Hematopoietic multipotent progenitor cell treated with erythropoietin and hydrocortisone succinate and interleukin-3 and kit ligand, for 8 days (in vitro differentiated cells): ENCODE data around the gene SLC35A4.
"Not testable (repeated sequence)": the region's sequence is repeated elsewhere in the genome, so short reads cannot be mapped to it uniquely, and the experiment has no call there.

ENCODE experiments used
- DNase-seq: peaks from one replicate; pipeline ENCODE4 v3.0.0-alpha.2; 2015

The SLC35A4 gene

DNA sequence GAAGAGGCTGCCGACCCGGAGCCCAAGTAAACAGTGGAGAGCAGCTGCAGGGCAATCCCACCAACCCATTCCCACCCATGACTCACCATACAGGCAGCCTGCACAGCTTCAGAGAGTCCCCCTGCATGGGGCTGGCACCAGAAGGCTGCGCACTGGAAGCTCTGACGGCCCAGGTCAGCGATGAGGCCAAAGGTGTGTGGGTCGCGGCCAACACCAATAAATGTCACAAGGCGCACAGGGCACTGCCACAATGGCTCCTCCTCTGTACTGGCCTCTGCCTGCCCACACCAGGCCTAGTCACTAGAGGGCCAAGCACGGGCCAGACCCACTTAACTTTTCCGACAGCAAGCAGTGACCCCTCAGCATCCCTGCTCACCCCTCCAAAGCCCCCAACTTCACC, 4.4 kb upstream of the SLC35A4 start:
- DNase-seq, result no peak

DNA sequence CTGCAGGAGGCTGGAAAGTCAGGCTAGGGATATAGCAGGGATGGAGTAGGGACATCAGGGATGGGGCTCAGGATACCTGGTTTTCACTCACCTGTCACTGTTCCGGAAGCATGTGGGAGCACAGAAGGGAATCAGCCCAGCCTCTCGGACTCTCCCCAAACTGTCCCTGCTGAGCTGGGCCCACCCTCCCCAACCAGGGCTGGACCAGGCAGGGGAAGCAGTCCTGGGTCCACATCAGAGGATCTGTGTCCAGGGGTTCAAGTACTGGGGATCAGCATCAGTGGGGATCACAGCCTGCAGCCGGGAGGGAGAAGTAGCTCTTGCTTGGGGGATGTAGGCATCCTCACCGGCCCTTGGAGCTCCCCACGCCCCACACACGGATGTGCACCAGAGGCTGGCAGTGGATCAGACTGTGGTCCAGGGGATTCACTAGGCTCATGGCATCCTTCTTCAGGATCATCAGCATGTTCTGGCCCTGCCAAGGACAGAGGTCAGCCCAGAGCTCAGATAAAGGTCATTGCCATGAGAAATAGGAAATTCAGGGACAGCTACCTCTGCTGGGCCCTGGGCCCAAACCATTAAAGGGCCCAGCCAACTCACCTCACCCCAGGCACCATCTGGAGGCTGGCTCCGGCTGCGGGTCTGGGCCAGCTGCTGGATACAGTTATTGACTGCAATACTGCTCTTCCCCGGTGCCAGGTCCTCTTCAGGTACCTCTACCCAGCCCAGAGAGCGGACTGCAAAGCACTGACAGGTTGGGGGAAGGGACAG, 2.7 kb upstream of the SLC35A4 start:
- DNase-seq, result no peak

GRCh38 chr5:140563596-140563995, 1.0 kb upstream of the SLC35A4 start:
- no peak for DNase-seq

DNA sequence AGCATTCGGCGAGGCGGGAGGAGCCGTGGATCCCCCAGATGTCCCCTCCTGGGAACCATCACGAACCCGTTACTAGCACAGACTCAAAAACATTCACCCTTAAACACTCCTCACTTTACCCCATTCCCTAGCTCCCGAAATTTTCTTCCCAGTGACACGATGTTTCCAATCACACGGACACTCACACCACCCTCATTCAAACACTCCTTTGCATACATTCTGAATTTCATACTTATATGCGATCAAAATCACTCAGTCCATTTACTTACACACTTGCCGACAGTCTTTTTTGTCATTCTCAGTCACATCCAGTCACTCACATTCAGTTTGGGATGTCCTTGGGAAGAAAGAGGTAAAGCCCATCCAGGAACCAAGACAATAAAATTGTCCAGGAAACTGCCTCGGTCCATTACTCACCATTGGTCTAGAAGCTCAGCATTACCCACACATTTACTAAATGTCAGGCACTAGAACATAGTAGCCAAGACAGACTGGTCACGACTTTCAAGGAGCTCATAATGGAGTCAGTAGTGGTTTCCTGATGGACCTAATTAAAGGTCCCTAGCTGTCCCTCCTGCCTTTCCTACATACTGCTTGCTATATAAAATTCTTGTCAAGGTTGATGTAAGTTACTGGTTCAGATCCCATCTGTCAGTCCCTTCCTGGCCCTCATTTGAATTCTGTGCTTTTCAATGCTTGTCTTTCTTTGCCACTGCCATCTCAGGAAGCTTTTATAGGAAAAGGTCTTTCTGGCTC, 574 bp downstream of the SLC35A4 start:
- DNase-seq, result no peak

GRCh38 chr5:140565780-140566095, 1.1 kb downstream of the SLC35A4 start:
- DNase-seq, result no peak

GRCh38 chr5:140566665-140567064, 2.0 kb downstream of the SLC35A4 start:
- DNase-seq, result peak; percentile 21

- DNase-seq, result no peak
Measured at GRCh38 chr5:140567136-140567818, 2.6 kb downstream of the SLC35A4 start.

- DNase-seq, result no peak
Measured at GRCh38 chr5:140567871-140568270, 3.2 kb downstream of the SLC35A4 start.

- no peak for DNase-seq
Measured at GRCh38 chr5:140568443-140569063, 3.9 kb downstream of the SLC35A4 start.

- DNase-seq, result no peak
Measured at GRCh38 chr5:140569197-140569596, 4.6 kb downstream of the SLC35A4 start.

DNA sequence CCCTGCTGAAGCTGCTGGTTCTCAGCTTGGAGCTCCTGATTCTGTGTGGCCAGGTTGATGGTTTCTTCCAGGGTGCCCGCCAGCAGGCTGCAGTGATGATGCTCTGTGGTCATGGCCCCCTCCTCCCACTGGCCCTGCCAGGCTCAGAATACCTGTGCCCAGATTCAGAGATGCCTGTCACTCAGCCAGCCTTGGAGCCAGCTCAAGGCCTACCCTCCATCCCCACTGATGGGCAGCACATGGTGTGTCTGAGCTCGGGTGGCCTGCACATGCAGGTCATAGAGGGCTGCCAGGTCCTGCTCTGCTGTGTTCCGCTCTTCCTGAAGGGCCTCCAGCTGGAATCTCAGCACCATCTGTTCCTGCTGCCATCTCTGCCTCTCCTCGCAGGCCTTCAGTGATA, 5.4 kb downstream of the SLC35A4 start:
- DNase-seq, result no peak

- DNase-seq, result no peak
Measured at GRCh38 chr5:140570488-140570887, 5.9 kb downstream of the SLC35A4 start.

DNA sequence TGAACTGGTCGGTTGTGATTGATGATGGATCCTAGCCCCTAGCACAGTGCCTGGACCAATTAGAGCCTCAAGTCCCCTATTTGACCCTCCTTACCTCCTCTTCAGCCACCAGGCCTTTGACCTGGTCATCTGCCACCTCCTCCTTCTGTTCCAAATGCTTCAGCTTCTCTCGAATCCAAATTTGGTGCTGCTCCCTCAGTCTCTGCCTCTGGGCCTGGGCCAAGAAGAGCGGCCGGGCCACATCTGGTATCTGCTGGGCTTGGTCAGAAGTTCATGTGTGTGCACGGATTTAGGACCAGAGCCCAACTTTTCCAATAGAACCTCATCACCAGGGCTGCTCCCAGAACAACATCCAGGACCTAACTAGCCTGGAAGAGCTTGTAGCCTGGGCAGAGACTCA, 6.5 kb downstream of the SLC35A4 start:
- DNase-seq, result no peak

DNA sequence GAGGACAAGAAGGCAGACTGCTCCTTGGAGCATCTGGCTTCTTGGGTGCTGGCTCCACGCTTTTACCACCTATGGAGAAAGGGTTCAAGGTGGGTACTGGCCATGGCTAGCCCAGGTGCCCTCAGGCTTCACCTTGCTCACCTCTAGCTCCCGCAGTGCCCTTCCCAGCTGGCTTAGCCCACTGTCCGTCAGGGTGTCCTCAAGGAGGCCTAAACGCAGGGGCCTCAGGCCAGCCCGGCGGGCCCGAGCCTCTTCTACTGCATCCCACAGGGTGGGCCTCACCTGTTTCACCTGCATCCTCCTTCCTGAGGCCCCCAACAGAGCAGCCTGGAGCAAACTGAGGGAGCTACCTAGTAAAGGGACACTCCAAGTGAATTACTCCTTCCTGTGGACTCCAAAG, 9.1 kb downstream of the SLC35A4 start:
- DNase-seq, result no peak

GRCh38 chr5:140574165-140574564, 9.5 kb downstream of the SLC35A4 start:
- DNase-seq, result no peak

DNA sequence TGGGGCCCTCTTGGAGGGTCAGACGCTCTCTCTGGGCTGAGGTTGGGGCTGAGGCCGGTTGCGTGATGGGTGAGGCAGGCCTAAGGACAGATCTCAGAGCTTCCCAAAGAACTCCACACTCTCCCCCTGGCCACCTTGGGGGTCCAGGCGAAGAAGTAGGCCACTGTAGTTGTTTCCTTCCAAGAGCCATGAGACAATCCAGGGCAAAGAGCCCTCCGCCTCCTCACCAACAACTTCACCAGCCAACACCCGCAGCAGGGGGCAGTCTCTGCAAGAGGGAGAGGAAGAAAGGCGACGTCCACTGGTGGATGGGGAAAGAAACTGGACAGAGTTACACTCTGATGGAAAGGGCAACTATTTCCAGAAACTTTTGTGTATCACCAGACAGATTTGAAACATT, 10.7 kb downstream of the SLC35A4 start:
- peak; percentile 53 for DNase-seq

DNA sequence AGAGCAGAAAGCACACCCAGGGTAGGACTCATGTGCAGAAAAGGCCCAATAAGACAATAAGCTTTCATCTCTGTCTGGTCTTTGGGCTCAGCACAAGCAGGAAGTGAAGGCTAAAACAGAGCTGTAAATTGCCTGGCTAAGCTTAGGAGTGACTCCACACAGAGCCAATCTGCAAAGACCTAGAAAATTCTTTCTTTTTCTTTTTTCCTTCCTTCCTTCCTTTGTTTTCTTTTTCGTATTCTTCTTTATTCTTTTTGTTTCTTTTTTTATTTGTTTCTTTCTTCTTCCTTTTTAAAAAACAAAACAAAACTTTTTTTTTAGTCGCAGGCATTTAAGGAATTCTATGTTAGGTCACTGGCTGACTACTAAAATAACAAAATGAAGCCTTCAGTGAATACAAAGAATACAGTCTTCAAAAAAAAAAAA, 12.2 kb downstream of the SLC35A4 start:
- DNase-seq, result no peak

DNA sequence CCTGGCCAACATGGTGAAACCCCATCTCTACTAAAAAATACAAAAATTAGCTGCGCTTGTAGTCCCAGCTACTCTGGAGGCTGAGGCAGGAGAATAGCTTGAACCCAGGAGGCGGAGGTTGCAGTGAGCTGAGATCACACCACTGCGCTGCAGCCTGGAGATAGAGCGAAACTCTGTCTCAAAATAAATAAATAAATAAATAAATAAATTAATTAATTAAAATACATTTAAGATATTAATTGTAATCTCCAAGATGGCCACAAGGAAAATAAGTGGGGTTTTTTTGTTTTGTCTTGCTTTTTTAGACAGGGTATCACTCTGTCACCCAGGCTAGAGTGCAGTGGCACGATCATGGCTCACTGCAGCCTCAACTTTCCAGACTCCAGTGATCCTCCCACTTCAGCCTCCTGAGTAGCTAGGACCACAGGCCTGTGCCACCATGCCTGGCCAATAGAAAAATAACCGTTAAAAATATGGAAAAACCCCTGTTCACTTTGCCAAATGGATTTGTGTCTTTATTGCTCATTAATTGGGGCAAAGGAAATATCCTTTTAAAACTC, 14.6 kb downstream of the SLC35A4 start:
- DNase-seq, result not testable (repeated sequence)

- DNase-seq, result no peak
Measured at GRCh38 chr5:140587495-140587894, 22.9 kb downstream of the SLC35A4 start.

DNA sequence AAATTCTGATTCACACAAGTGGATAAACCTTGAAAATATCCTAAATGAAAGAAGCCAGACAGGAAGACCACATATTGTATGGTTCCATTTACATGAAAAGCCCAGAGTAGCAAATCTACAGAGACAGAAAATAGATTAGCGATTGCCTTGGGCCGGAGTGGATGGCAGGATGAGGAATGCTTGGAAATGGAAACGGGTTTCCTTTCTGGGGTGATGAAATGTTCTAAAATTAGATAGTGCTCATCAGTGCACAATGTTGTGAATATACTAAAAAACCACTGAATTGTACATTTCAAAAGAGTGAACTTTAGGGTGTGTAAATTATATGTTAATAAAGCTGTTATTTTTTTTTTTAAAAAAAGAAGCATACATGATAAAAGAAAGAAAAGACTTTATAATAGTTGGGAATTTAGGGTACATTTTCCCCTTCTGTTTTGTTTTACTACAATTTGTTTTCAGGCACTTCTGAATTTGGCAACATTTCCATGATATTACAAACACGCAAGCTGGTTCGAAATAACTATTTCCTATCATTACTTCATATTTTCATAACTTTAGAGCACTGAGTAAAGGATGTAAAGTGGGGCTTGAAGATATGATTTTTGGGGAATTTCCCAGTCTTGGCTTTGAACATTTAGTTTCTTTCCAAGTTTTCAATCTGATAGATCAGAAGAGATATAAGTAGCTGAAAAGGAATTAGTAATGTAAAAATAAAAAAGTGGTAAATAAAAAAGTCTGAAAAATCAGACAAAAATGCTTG, 23.9 kb downstream of the SLC35A4 start:
- no peak for DNase-seq

DNA sequence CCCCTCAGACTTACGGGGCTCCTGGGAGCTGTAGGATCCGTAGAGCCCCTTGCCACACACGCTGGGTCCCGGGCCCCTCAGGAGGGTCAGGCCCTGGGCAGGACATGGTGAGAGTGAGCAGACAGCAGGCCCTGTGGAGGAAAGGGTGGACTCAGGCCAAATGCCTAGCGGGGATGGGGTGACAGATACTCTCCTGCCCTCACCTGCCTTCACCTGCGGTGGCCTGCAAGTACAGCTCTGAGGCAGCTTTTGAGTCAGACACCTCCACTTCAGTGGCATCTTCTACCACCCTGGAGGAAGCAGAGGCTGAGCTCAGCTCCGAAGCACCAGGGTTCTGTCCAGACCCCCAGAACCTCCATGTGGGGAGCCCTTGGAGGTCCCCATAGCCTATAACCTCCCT, 26.2 kb downstream of the SLC35A4 start:
- no peak for DNase-seq

DNA sequence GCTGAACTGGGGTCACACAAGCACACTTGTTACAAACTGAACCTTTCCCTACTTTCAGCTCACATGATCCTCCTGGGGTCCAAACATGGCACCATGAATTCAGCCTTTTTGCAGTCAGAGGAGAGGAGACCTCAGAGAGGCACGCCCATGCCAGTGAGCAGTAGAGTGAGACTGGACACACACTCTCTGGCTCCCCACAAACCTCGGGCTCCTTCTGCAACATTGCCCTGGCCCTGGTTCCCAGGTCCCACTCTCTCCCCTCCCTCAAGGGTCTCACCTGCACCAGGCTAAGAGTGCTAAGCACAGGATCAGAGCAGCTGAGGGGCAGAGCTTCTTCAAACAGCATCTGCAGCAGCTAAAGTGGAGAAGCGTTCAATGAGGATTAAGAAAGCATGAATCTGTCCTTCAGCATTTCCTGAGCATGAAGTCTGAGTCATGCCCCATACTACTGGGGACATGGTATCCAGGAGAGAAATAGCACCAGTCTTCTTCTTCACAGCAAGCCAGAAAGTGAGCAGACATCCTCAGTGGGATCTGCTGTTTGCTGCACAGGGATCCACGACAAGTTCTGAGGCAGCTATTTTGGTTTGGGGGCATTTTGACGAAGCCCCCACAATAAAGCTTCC, 27.2 kb downstream of the SLC35A4 start:
- no peak for DNase-seq
